H1 (cell line): ENCODE measurements around the gene ASPDH. TPM values are rescaled to one million over a fixed set of nuclear protein-coding genes. Genes with fewer than 3 reads are reported as not detected.

Experiments
- CTCF ChIA-PET: fragments of 300-600 bp; sonication (Branson Sonifier 250); formaldehyde crosslinking; loops from one replicate; lab custom pipeline; 2021; ENCODE audit not compliant: partially characterized antibody; lab: Charles Lee
- POLR2A ChIA-PET: fragments of 300-600 bp; sonication (Branson Sonifier 250); formaldehyde crosslinking; loops from one replicate; lab custom pipeline; 2021; ENCODE audit warnings: inconsistent platforms; ENCODE audit not compliant: partially characterized antibody; lab: Charles Lee
- DNase-seq, 2 experiments: peaks; one replicate each; pipeline versions ENCODE4 v3.0.0 to v3.0.0-alpha.2; 2010 to 2022; ENCODE audit warnings: low spot score in 2 of 2, low read depth in 1 of 2, mixed read lengths in 1 of 2
- FAIRE-seq: peaks from 2 replicates; lab custom pipeline; 2011; peaks lifted over from hg19 to GRCh38; lab: Jason Lieb, UNC
- H2AFZ ChIP-seq: 2 replicates; pipeline ENCODE4 v1.8.1; 2012; ENCODE audit warnings: low read length, inconsistent platforms
- H2AK5ac ChIP-seq: 2 replicates; pipeline ENCODE4 v1.6.1; 2013; ENCODE audit warnings: low read depth, low read length
- H2BK120ac ChIP-seq: replicated peaks from 2 replicates; pipeline ENCODE3; 2013; ENCODE audit warnings: low read depth, low read length, inconsistent platforms
- H2BK12ac ChIP-seq: 2 replicates; pipeline ENCODE4 v1.6.1; 2013; ENCODE audit warnings: low read depth, low read length
- H2BK15ac ChIP-seq: 2 replicates; pipeline ENCODE4 v1.6.1; 2013; ENCODE audit warnings: low read length
- H2BK20ac ChIP-seq: 2 replicates; pipeline ENCODE4 v1.6.1; 2013; ENCODE audit warnings: low read length
- H2BK5ac ChIP-seq: 2 replicates; pipeline ENCODE4 v1.6.1; 2013; ENCODE audit warnings: low read depth, low read length
- H3K14ac ChIP-seq: 2 replicates; pipeline ENCODE4 v1.6.1; 2013; ENCODE audit warnings: inconsistent platforms; ENCODE audit not compliant: insufficient read length
- H3K18ac ChIP-seq: 2 replicates; pipeline ENCODE4 v1.6.1; 2013; ENCODE audit warnings: low read length; ENCODE audit errors: extremely low read depth
- H3K23ac ChIP-seq: 2 replicates; pipeline ENCODE4 v1.6.1; 2013; ENCODE audit warnings: inconsistent platforms; ENCODE audit not compliant: insufficient read length
- H3K23me2 ChIP-seq: 2 replicates; pipeline ENCODE4 v1.6.1; 2013; ENCODE audit warnings: low read depth, low read length
- H3K27ac ChIP-seq: 2 replicates; pipeline ENCODE4 v1.6.1; 2011; ENCODE audit warnings: low read depth, low read length, inconsistent platforms
- H3K27me3 ChIP-seq, 4 experiments: replicated peaks in 1 of 4; 1 replicate in 1 of 4; 2 replicates in 3 of 4; pipeline versions ENCODE4 v1.6.1 to v1.8.1; 2011 to 2013; ENCODE audit warnings: low read length in 3 of 4, mild to moderate bottlenecking in 3 of 4, inconsistent platforms in 2 of 4, mixed read lengths in 2 of 4, moderate library complexity in 1 of 4; ENCODE audit not compliant: control insufficient read depth in 3 of 4, insufficient read depth in 3 of 4; ENCODE audit errors: extremely low read depth in 1 of 4
- H3K36me3 ChIP-seq, 4 experiments: 2 replicates each; pipeline versions ENCODE4 v1.6.1 to v1.8.1; 2011 to 2013; ENCODE audit warnings: mild to moderate bottlenecking in 4 of 4, low read length in 3 of 4, moderate library complexity in 2 of 4, control low read depth in 1 of 4, inconsistent platforms in 1 of 4; ENCODE audit not compliant: insufficient read depth in 4 of 4, control insufficient read depth in 2 of 4
- H3K4ac ChIP-seq: replicated peaks from 2 replicates; pipeline ENCODE3; 2013; ENCODE audit warnings: low read length, low read depth, mixed read lengths, inconsistent platforms; ENCODE audit not compliant: insufficient read length
- H3K4me1 ChIP-seq, 4 experiments: replicated peaks in 1 of 4; 1 replicate in 1 of 4; 2 replicates in 3 of 4; pipeline versions ENCODE4 v1.6.1 to v1.8.1; 2011 to 2013; ENCODE audit warnings: low read length in 3 of 4, inconsistent platforms in 2 of 4, mixed read lengths in 1 of 4; ENCODE audit not compliant: insufficient read depth in 4 of 4, control insufficient read depth in 3 of 4
- H3K4me2 ChIP-seq, 2 experiments: 2 replicates each; pipeline versions ENCODE4 v1.6.1 to v1.8.1; 2011 to 2013; ENCODE audit warnings: low read depth in 2 of 2, low read length in 2 of 2, control low read depth in 1 of 2, inconsistent platforms in 1 of 2, mild to moderate bottlenecking in 1 of 2; ENCODE audit not compliant: insufficient read depth in 1 of 2
- H3K4me3 ChIP-seq, 4 experiments: fragments of 200-600, 300-600 bp in 1 of 4; sonication (generic), shearing (Covaris generic), sonication (Bioruptor Twin) in 1 of 4; 2 replicates each; pipeline versions ENCODE4 v1.5.1 to v1.8.1; 2011 to 2016; ENCODE audit warnings: low read length in 4 of 4, low read depth in 3 of 4, control low read depth in 2 of 4, inconsistent platforms in 2 of 4, mild to moderate bottlenecking in 2 of 4, mixed read lengths in 1 of 4, moderate library complexity in 1 of 4; ENCODE audit not compliant: insufficient read depth in 2 of 4; ENCODE audit errors: extremely low read depth in 1 of 4
- H3K56ac ChIP-seq: replicated peaks from 2 replicates; pipeline ENCODE3; 2013; ENCODE audit warnings: low read depth, mild to moderate bottlenecking, mixed read lengths, low read length, inconsistent platforms; ENCODE audit not compliant: insufficient read length
- H3K79me1 ChIP-seq: 2 replicates; pipeline ENCODE4 v1.6.1; 2013; ENCODE audit warnings: low read depth, low read length, control low read depth
- H3K79me2 ChIP-seq, 2 experiments: 2 replicates each; pipeline versions ENCODE4 v1.6.1 to v1.8.1; 2012 to 2013; ENCODE audit warnings: low read length in 2 of 2, mild to moderate bottlenecking in 2 of 2, inconsistent platforms in 1 of 2; ENCODE audit not compliant: insufficient read depth in 2 of 2, control insufficient read depth in 1 of 2
- H3K9ac ChIP-seq, 4 experiments: replicated peaks in 1 of 4; 1 replicate in 1 of 4; 2 replicates in 3 of 4; pipeline versions ENCODE4 v1.6.1 to v1.8.1; 2011 to 2013; ENCODE audit warnings: low read depth in 3 of 4, low read length in 3 of 4, control low read depth in 2 of 4, mild to moderate bottlenecking in 2 of 4, moderate library complexity in 2 of 4, inconsistent platforms in 1 of 4; ENCODE audit errors: extremely low read depth in 1 of 4
- H3K9me3 ChIP-seq, 2 experiments: 2 replicates each; pipeline versions ENCODE4 v1.6.1 to v1.8.1; 2012 to 2013; ENCODE audit warnings: mild to moderate bottlenecking in 2 of 2, moderate library complexity in 2 of 2, control low read depth in 1 of 2, inconsistent platforms in 1 of 2, low read depth in 1 of 2, low read length in 1 of 2, mixed read lengths in 1 of 2; ENCODE audit not compliant: insufficient read depth in 2 of 2
- H4K20me1 ChIP-seq, 2 experiments: replicated peaks in 1 of 2; 2 replicates each; pipeline versions ENCODE3 to v1.8.1; 2011 to 2013; ENCODE audit warnings: inconsistent platforms in 2 of 2, low read length in 2 of 2, mild to moderate bottlenecking in 1 of 2; ENCODE audit not compliant: insufficient read depth in 2 of 2, control insufficient read depth in 1 of 2
- H4K5ac ChIP-seq: 2 replicates; pipeline ENCODE4 v1.6.1; 2013; ENCODE audit warnings: low read length, low read depth, mixed read lengths, inconsistent platforms; ENCODE audit not compliant: insufficient read length
- H4K8ac ChIP-seq: 2 replicates; pipeline ENCODE4 v1.8.0; 2013; ENCODE audit warnings: mild to moderate bottlenecking, moderate library complexity, low read length, inconsistent platforms; ENCODE audit not compliant: insufficient read depth; ENCODE audit errors: extremely low read depth
- H4K91ac ChIP-seq: replicated peaks from 2 replicates; pipeline ENCODE3; 2013; ENCODE audit warnings: low read length, mixed read lengths, inconsistent platforms; ENCODE audit not compliant: insufficient read length
- EZH2 ChIP-seq: fragments of 200-600 bp; sonication (generic); IDR thresholded peaks from 2 replicates; pipeline ENCODE4 v1.7.1; 2012; ENCODE audit warnings: low read depth, mild to moderate bottlenecking, moderate library complexity, low read length, inconsistent platforms; ENCODE audit not compliant: severe bottlenecking
- HDAC2 ChIP-seq, 2 experiments: fragments of 300-600 bp in 1 of 2; sonication (generic) in 1 of 2; IDR thresholded peaks; 2 replicates each; pipeline ENCODE4 v1.6.1; 2011 to 2012; ENCODE audit warnings: low read depth in 2 of 2, low read length in 2 of 2, mild to moderate bottlenecking in 2 of 2, moderate library complexity in 2 of 2, borderline replicate concordance in 1 of 2, inconsistent platforms in 1 of 2
- PHF8 ChIP-seq: fragments of 200-600 bp; sonication (generic); conservative IDR thresholded peaks from 2 replicates; pipeline ENCODE4 v1.7.1; 2012; ENCODE audit warnings: low read depth, mild to moderate bottlenecking, inconsistent platforms, low read length, moderate library complexity
- SP4 ChIP-seq: IDR thresholded peaks from 2 replicates; pipeline ENCODE4 v1.6.1; 2012; ENCODE audit warnings: low read length, inconsistent platforms
- ZNF274 ChIP-seq: IDR thresholded peaks from 2 replicates; pipeline ENCODE4 v1.7.0; 2012; ENCODE audit warnings: low read length, borderline replicate concordance; ENCODE audit errors: extremely low read depth
- WGBS, 2 experiments: shearing (Covaris generic) in 1 of 2; methylation state at CpG; one replicate each; pipeline versions ENCODE4 v1.1.6 to v1.1.7; 2013 to 2015; ENCODE audit warnings: low lambda C conversion rate in 2 of 2, mixed read lengths in 2 of 2, inconsistent platforms in 1 of 2, low coverage in 1 of 2, missing lambda C conversion rate in 1 of 2; ENCODE audit not compliant: insufficient replicate concordance in 2 of 2, insufficient coverage in 1 of 2, insufficient read length in 1 of 2; ENCODE audit errors: extremely low coverage in 1 of 2, missing lambda C conversion rate in 1 of 2; 5-methylcytosine and 5-hydroxymethylcytosine counted together
- polyA plus RNA-seq, 7 experiments: library from polyadenylated mRNA; depleted of rRNA in 3 of 7; stranded (reverse) in 5 of 7; unstranded in 2 of 7; fragments of >200 nt in 5 of 7; fragments of 200-250 nt in 2 of 7; gene quantifications; 1 replicate in 5 of 7; 2 replicates in 1 of 7; 4 replicates in 1 of 7; pipeline versions ENCODE4 v1.2.1 to v1.2.3, GENCODE V29; 2011 to 2013; ENCODE audit warnings: missing spikeins in 2 of 7, mixed read lengths in 2 of 7
- total RNA-seq: library from RNA; stranded (reverse); fragmentation: NEBNext Ultra II Directional; extraction: Animal tissue kit (Norgen Biotek cat#: 25700); gene quantifications from 2 replicates; pipeline ENCODE4 v1.2.1, GENCODE V29; 2021

Gene ASPDH
- total and polyA plus RNA-seq, 2 of the 8 experiments (the other 6 are each of a cell fraction or from before 2014, with no cell fraction given): not detected

GRCh38 chr19:50510121-50510670, 3.5 kb downstream of the ASPDH start:
- no peak for FAIRE-seq
- Histone ChIP-seq H2BK20ac (no peak overlapping the region), H4K91ac (no peak overlapping the region), H2AFZ (no peak overlapping the region), H3K4me2 (peak overlapping the region; percentile 57 to 66), H2BK5ac (no peak overlapping the region), H3K4me1 (peaks cover 0 to 6% (median 4%) of the 10 kb centered on the region in 4 experiments; a peak in 4 of 7 replicates), H3K56ac (no peak overlapping the region), H2BK12ac (no peak overlapping the region), H3K9ac (no peak overlapping the region), H3K14ac (no peak overlapping the region), H3K27me3 (peaks cover 0 to 26% (median 15%) of the 10 kb centered on the region in 4 experiments; a peak in 6 of 7 replicates), H3K79me1 (no peaks in the 10 kb centered on the region; the same call in 1 of the 2 replicates), H3K23ac (no peak overlapping the region), H3K27ac (no peak overlapping the region), H4K20me1 (peaks cover 1 to 3% of the 10 kb centered on the region in 2 experiments), H3K36me3 (no peaks in the 10 kb centered on the region), H2AK5ac (no peak overlapping the region), H2BK15ac (no peak overlapping the region), H2BK120ac (no peak overlapping the region), H3K4ac (no peak overlapping the region), H4K5ac (no peak overlapping the region), H3K23me2 (no peaks in the 10 kb centered on the region; the same call in 1 of the 2 replicates), H4K8ac (no peak overlapping the region), H3K9me3 (no peaks in the 10 kb centered on the region), H3K4me3 (peak overlapping the region; percentile 42 to 62 (median 56); a peak in 6 of 8 replicates), H3K79me2 (no peaks in the 10 kb centered on the region), H3K18ac (no peak overlapping the region)
- TF ChIP-seq HDAC2 (IDR thresholded peaks at IDR 0.05; ENCODE audit: borderline replicate concordance in 1 of 2, low read depth in 2 of 2, low read length in 2 of 2): no peak
- no peak for TF ChIP-seq PHF8
- no peak for TF ChIP-seq SP4
- no peak for TF ChIP-seq EZH2
- no peak for TF ChIP-seq ZNF274
- DNase-seq: no peak
- POLR2A ChIA-PET: interaction anchor here (0.5 to 2.0 kb wide), 6 partner anchors 10 to 1232 kb away, joined by 3 to 9 read pairs (median 4); no protein-coding TSS in a partner anchor
- CTCF ChIA-PET: interaction anchor here (0.6 to 4.0 kb wide), 6 partner anchors 9 to 64 kb away, joined by 3 to 17 read pairs (median 7); no protein-coding TSS in a partner anchor
- WGBS, 2 experiments: 62% methylated on average over 24 of the region's 26 CpGs; no CpG with 5 or more reads in 1 of the 2 experiments
